HG03521 (cell line): Measurements from ENCODE around the gene TMEM254.
"Not testable (repeated sequence)": the region's sequence is repeated elsewhere in the genome, so short reads cannot be mapped to it uniquely, and the experiment has no call there.

Experiments used
- ATAC-seq: cut with Tn5 transposase; IDR thresholded peaks from one replicate; pipeline ENCODE4 v1.9.1; 2021; ENCODE audit warnings: mild to moderate bottlenecking, moderate library complexity; ENCODE audit not compliant: unreplicated experiment

The TMEM254 gene, protein sequence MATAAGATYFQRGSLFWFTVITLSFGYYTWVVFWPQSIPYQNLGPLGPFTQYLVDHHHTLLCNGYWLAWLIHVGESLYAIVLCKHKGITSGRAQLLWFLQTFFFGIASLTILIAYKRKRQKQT

DNA sequence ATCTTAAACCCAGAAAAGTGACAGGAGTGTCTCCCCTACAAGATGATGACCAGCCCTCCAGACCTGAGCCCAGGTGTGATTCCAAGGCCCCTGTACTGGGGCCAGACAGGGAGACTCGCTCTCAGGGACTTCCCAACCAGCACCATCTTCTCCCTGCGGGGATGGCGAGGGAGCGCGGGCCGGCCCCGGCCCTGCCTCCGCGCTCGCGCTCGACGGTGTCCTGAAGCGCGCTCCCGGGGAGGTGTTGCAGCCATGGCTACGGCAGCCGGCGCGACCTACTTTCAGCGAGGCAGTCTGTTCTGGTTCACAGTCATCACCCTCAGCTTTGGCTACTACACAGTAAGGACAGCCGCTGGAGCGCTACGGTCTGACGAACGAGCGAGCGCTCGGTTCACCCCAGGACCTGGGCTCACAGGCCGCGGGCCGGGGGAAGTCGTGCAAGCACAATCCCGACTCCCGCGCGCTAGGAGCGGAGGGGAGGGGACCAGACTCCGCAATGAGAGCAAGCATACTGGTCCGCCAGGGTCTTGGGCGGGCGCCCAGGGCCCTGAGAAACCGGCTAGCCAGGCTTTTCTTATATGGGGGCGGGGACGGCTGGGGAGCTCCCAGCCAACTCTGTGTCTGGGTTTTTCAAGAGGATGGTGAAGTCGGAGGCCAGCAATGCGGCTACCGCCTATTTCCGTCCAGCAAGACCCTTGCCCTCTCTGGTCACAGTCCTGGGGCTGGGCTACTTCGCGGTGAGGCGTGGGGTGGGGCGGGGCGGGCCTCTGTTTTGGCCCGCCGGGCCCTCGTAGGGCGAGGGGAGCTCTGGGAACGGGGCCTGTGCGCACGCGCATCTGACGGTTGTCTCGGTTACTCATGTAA, at the start of gene TMEM254:
Gene TMEM254, plus strand, starts transcription at position 218 of the 864 bp plus-strand sequence. Its CDS starts 35 bp downstream, at position 253.
- ATAC-seq: peak; percentile 88

DNA sequence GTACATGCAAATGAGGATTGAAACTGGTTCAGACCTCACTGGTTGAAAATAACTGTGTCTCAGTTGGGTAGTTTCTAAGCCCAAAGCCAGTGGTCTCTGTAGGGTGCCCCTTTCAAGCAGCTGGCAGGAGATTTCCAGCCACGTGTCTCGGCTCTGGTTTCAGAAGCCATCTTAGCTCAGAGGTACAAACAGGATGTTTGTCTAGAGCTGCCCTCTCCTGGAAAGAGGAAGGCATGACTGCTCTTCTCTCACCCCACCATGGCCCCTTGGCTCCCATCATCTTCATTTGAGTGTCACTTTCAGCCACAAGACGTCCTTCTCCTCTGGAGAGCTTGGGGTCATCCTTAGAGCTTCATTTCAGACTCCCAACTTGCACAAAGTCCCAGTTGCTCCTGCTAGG, 49.3 kb upstream of the TMEM254 start:
- peak; percentile 67 for ATAC-seq

GRCh38 chr10:80029865-80030264, 48.6 kb upstream of the TMEM254 start:
- not testable (repeated sequence) for ATAC-seq

DNA sequence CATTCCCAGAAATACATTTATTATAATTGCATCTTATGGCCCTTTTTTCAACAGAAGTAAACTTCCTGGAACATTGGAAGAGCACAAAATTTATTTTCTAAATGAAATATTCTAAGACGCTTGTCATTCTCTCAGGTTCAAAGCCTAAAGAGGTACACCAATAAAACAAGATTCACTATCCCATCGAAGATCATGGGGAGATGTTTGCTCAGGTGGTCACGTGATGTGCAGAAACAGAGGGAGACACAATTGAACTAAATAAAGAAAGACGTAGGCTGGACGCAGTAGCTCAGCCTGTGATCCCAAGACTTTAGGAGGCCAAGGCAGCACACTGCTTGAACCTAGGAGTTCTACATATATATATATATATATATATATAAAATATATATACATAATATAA, 46.0 kb upstream of the TMEM254 start:
- no peak for ATAC-seq

DNA sequence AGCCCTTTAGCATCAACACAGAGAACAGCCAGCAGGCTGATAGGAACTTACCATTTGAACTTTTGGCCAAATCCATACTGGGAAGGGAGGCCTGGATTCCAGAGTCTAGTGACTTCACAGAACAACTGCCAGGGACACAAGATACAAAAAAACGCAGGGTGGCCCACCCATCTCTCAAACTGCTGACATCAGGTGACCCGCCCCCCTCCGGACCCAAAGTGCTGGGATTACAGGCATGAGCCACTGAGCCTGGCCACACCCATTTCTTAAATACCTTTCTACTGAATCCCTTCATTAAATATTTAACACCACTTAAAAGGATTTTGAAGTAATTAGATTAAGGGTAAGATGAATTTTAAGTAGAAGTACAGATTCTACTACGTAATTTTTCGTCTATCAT, 43.7 kb upstream of the TMEM254 start:
- ATAC-seq: not testable (repeated sequence)

DNA sequence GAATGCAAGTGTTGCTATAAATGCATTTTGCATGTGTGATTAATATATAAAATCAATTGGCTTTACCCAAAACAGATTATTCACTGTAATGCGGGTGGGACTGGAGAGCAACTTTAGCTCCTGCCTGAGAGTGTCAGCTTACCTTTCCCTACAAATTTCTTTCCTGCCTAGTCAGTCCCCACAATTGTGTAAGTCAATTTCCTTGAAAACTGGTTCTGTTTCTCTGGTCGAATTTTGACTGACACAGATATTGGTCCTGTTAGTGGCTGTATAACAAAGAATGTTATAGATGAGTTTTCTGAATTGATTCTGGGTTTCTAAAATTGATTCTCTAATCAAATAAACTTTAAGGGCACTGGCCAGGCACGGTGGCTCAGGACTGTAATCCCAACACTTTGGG, 43.0 kb upstream of the TMEM254 start:
- ATAC-seq: not testable (repeated sequence)

- ATAC-seq: not testable (repeated sequence)
Measured at GRCh38 chr10:80036921-80037500, 41.5 kb upstream of the TMEM254 start.

- not testable (repeated sequence) for ATAC-seq
Measured at GRCh38 chr10:80038226-80038625, 40.2 kb upstream of the TMEM254 start.

- ATAC-seq: no peak
Measured at GRCh38 chr10:80041162-80041561, 37.3 kb upstream of the TMEM254 start.

GRCh38 chr10:80044935-80045334, 33.5 kb upstream of the TMEM254 start:
- ATAC-seq: not testable (repeated sequence)

DNA sequence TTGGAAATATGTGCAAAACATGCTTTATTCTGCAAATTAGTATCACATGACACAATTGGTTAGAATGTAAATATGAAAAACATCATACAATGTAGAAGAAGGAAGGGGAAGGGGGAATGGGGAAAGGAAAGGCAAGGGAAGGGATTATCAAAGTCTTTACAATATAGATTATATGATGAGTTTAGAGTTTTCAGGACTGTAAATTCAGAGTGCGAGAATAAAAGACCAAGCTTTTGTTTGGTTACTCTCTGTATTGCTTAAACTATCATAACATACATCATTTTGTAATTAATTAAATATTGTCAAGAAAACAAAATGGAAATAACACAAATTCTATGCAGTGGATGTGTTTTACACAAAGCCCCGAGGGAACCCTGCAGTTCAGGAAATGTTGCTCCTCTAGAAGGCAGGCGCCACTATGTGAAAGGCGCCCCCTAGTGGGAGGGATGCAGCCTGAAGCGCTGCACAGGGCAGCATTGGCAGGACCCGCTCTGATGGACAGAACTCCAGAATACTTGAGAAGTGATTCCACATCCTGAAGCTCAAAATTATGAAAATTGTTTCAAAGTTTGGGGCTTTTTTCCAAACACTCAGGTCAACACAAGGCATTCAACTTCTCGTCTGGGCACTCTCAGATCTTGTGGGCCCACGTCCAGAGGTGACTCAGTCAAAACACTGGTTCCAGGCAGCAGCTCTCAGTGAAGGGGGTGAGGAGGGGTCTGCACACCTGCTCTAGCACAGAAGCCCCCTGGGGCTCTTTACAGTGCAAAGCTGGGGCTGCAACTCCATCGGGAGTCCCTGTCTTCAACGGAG, 31.6 kb upstream of the TMEM254 start:
- no peak for ATAC-seq

- no peak for ATAC-seq
Measured at GRCh38 chr10:80050752-80051151, 27.7 kb upstream of the TMEM254 start.

- no peak for ATAC-seq
Measured at GRCh38 chr10:80051993-80052392, 26.5 kb upstream of the TMEM254 start.

- no peak for ATAC-seq
Measured at GRCh38 chr10:80055760-80056159, 22.7 kb upstream of the TMEM254 start.

- ATAC-seq: no peak
Measured at GRCh38 chr10:80057171-80057570, 21.3 kb upstream of the TMEM254 start.

GRCh38 chr10:80064120-80064886, 14.2 kb upstream of the TMEM254 start:
- ATAC-seq: no peak

DNA sequence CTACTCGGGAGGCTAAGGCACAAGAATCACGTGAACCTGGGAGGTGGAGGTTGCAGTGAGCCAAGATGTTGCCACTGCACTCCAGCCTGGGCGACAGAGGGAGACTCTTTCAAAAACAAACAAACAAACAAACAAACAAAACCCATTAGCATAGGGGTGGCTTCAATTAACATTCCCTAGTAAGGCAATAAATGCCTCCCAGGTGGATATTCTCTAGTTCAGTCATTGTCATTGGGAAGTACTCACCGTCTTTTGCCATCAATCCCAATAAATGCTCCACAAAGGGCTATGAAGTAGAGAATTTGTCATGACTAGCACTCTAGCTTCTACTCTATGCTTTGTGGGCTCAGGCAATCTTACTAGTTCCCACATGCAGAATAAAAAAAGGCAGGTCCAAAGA, 11.7 kb upstream of the TMEM254 start:
- no peak for ATAC-seq

- ATAC-seq: not testable (repeated sequence)
Measured at GRCh38 chr10:80067821-80068220, 10.6 kb upstream of the TMEM254 start.

DNA sequence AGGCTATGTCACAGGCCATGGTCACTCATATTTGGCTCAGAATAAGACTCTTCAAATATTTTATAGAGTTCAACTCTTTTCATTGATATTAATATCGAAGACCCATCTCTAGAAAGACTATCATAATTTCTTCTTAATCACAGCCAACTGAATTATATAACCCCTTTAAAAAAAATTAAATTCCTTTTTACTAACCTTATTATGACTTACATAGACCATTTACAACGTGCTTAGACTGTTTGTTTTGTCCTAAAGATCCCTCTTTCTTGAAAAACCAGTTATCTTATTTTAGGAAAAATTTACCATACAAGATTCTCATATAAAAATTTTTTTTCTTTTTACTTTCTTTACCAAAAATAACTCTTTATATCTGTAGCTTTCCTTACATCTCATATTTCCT, 10.2 kb upstream of the TMEM254 start:
- no peak for ATAC-seq

DNA sequence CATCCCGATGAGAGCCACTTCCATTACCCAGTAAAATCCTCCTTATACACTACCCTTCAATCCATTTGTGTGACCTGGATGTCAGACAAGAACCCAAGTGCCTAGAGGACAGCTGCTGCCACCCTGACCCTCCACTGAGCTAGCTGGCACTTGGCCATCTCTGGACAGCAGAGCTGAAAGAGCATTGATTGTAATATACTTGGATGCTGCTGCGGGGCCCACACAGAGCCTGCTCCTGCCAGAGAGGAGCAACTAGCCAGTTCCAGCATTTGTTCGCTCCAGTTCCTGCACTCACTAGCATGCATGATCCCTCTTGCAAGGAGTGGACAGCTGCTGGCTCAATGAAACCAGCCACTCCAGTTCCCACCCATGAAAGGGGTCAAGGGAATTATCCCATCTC, 8.4 kb upstream of the TMEM254 start:
- ATAC-seq: no peak
